ENCODE measurements around the gene P2RX3. TPM values are rescaled to one million over a fixed set of nuclear protein-coding genes. Genes with fewer than 3 reads are reported as not detected.

P2RX3 gene
- total RNA-seq, 2 donors from 2014 or later, result not detected

DNA sequence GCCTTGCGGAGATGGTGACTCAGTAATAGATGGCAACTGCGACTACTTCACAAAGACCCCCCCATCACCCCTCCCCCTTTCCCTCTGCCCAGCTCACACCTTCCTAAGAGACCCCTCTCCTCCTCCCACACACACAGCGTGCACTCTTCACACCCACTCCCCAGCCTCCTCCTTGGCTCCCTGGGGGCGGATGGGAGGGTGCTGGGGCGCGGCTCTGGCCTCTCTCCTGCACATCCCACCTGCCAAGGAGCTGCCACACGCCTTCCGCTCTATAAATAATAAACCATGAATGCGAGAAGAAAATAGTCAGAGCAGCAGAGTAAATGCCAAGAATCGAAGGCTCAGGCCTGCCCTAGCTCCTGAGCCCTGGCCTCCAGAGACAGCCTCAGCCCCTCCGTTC is 4.5 kb downstream of the P2RX3 start:
- Histone ChIP-seq H3K27me3 (ENCODE audit: control insufficient read depth, insufficient read depth, low read length, poor library complexity, severe bottlenecking) (peaks cover 21% of the 10 kb centered on the region), H3K4me3 (ENCODE audit: low read length) (no peak overlapping the region), H3K9me3 (ENCODE audit: control insufficient read depth, low read length) (no peaks in the 10 kb centered on the region), H3K9ac (ENCODE audit: extremely low read depth, low read length, poor library complexity, severe bottlenecking) (no peak overlapping the region), H3K36me3 (ENCODE audit: control insufficient read depth, insufficient read depth, low read length) (no peaks in the 10 kb centered on the region), H3K4me1 (ENCODE audit: control insufficient read depth, insufficient read depth, low read length) (no peaks in the 10 kb centered on the region), H3K27ac (ENCODE audit: low read depth, low read length) (peak overlapping the region; percentile 38)
- Mint-ChIP-seq H3K4me1 (peaks cover 5% of the 10 kb centered on the region), H3K36me3 (ENCODE audit: low read depth) (no peaks in the 10 kb centered on the region), H3K27ac (no peak overlapping the region), H3K27me3 (ENCODE audit: insufficient read depth) (peaks cover 45% of the 10 kb centered on the region), H3K9me3 (no peaks in the 10 kb centered on the region), H3K4me3 (no peak overlapping the region)
- WGBS, 2 experiments (ENCODE audit: insufficient coverage in 1 of 2, insufficient read length in 1 of 2), result 84 to 85% methylated on average over 9 to 11 of the region's 11 CpGs
- TF ChIP-seq, protein P1, sequence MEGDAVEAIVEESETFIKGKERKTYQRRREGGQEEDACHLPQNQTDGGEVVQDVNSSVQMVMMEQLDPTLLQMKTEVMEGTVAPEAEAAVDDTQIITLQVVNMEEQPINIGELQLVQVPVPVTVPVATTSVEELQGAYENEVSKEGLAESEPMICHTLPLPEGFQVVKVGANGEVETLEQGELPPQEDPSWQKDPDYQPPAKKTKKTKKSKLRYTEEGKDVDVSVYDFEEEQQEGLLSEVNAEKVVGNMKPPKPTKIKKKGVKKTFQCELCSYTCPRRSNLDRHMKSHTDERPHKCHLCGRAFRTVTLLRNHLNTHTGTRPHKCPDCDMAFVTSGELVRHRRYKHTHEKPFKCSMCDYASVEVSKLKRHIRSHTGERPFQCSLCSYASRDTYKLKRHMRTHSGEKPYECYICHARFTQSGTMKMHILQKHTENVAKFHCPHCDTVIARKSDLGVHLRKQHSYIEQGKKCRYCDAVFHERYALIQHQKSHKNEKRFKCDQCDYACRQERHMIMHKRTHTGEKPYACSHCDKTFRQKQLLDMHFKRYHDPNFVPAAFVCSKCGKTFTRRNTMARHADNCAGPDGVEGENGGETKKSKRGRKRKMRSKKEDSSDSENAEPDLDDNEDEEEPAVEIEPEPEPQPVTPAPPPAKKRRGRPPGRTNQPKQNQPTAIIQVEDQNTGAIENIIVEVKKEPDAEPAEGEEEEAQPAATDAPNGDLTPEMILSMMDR (conservative IDR thresholded peaks at IDR 0.05), result no peak
- DNase-seq, result no peak

DNA sequence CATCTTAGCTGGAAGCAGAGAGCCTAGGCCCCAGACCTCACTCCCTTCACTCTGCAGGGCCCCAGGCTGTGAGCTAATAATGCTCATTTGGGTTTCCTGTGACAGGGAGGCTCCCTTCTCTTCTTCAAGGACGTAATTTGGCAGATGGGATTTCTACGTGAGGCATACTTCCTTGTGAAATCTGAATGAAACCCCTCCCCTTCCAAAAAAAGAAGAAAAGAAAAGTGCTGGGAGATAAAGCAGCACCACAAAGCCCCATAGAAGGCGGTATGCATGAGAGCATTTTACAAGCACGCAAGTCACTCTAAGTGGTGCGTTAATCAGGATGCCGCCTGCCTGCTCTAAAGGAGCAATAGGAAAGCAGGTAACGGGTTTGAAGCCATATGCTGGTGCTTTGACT is 5.7 kb downstream of the P2RX3 start:
- H3K27me3 ChIP-seq (ENCODE audit: control insufficient read depth, insufficient read depth, low read length, poor library complexity, severe bottlenecking), result peaks cover 30% of the 10 kb centered on the region
- no peaks in the 10 kb centered on the region for H3K4me1 ChIP-seq (ENCODE audit: control insufficient read depth, insufficient read depth, low read length)
- H3K4me3 ChIP-seq (ENCODE audit: low read length), result no peak overlapping the region
- no peak overlapping the region for H3K27ac ChIP-seq (ENCODE audit: low read depth, low read length)
- Mint-ChIP-seq H3K27ac (no peak overlapping the region), H3K36me3 (ENCODE audit: low read depth) (no peaks in the 10 kb centered on the region), H3K4me3 (no peak overlapping the region), H3K4me1 (peaks cover 2% of the 10 kb centered on the region), H3K9me3 (no peaks in the 10 kb centered on the region), H3K27me3 (ENCODE audit: insufficient read depth) (peaks cover 50% of the 10 kb centered on the region)
- no peak for DNase-seq
- TF ChIP-seq, protein P1 (conservative IDR thresholded peaks at IDR 0.05), result no peak
- H3K9me3 ChIP-seq (ENCODE audit: control insufficient read depth, low read length), result no peaks in the 10 kb centered on the region
- WGBS, 2 experiments (ENCODE audit: insufficient coverage in 1 of 2, insufficient read length in 1 of 2), result 81 to 84% methylated on average over 4 to 7 of the region's 7 CpGs
- no peaks in the 10 kb centered on the region for H3K36me3 ChIP-seq (ENCODE audit: control insufficient read depth, insufficient read depth, low read length)
- no peak overlapping the region for H3K9ac ChIP-seq (ENCODE audit: extremely low read depth, low read length, poor library complexity, severe bottlenecking)

DNA sequence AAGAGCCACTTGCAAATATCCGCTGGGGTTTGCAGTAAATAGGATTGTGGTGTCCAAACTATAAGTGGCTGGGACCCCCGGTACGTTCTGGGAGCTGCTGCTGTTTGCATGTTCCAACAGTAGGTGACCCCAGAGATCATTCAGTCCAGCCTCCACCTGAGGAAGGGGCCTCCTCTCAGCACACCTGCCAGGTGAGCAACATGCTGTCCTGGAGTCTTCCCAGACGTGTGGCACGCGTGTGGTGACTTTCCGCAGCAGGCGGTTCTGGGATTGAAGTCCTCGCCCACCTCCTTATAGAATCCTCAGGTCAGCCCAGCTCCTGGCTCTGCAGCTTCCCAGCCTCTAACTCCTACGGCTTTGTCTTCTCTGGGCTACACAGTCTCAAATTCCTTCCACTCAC is 6.7 kb downstream of the P2RX3 start:
- Mint-ChIP-seq H3K9me3 (no peaks in the 10 kb centered on the region), H3K27me3 (ENCODE audit: insufficient read depth) (peaks cover 44% of the 10 kb centered on the region), H3K4me3 (no peak overlapping the region), H3K4me1 (peaks cover 2% of the 10 kb centered on the region), H3K36me3 (ENCODE audit: low read depth) (no peaks in the 10 kb centered on the region), H3K27ac (no peak overlapping the region)
- TF ChIP-seq, protein P1 (conservative IDR thresholded peaks at IDR 0.05), result no peak
- Histone ChIP-seq H3K27me3 (ENCODE audit: control insufficient read depth, insufficient read depth, low read length, poor library complexity, severe bottlenecking) (peaks cover 32% of the 10 kb centered on the region), H3K27ac (ENCODE audit: low read depth, low read length) (no peak overlapping the region), H3K9ac (ENCODE audit: extremely low read depth, low read length, poor library complexity, severe bottlenecking) (no peak overlapping the region), H3K4me3 (ENCODE audit: low read length) (no peak overlapping the region), H3K4me1 (ENCODE audit: control insufficient read depth, insufficient read depth, low read length) (no peaks in the 10 kb centered on the region), H3K9me3 (ENCODE audit: control insufficient read depth, low read length) (no peaks in the 10 kb centered on the region), H3K36me3 (ENCODE audit: control insufficient read depth, insufficient read depth, low read length) (no peaks in the 10 kb centered on the region)
- DNase-seq, result no peak
- 93 to 96% methylated on average over 10 of the region's 10 CpGs for WGBS, 2 experiments (ENCODE audit: insufficient coverage in 1 of 2, insufficient read length in 1 of 2)

All from endodermal cell (in vitro differentiated cells).